Head of caudate nucleus (tissue), 42 donors: Measurements from ENCODE around the gene COL1A2.

ENCODE experiments used
- DNase-seq, 42 donors: peaks; one replicate each; pipeline versions ENCODE4 v3.0.0 to v3.0.0-alpha.2; 2020 to 2021; ENCODE audit warnings: mixed read lengths in 7 of 42
- intact Hi-C: fragments of 100-400 bp; cut with DNase I; formaldehyde crosslinking; loops from one replicate; pipeline ENCODE4 v1.15.0; 2022

Gene COL1A2

GRCh38 chr7:94401428-94401814 lies 6.7 kb downstream of the COL1A2 start:
- intact Hi-C loops = no loop called here
- no peak for DNase-seq

DNA sequence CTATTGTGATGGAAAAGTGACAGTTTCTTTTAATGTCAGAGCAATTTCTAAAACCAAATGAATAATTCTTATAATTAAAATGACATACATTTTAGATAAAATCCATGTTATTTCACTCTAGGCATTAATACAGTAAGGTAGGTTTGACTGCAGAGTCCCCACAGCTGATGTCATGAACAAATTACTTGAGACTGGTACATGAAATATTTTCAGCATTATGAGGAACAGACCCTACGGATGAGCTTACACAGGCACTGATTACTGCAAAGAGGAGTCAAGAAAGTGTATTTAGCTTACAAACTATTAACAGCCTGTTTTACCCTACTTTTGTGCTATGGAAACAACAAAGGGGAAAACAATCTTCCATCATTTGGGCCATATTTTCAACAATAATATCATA lies 8.9 kb downstream of the COL1A2 start:
- intact Hi-C loops = no loop called here
- DNase-seq = no peak

- no peak for DNase-seq
- intact Hi-C loops = no loop called here
Observed at GRCh38 chr7:94405506-94405905, 10.8 kb downstream of the COL1A2 start.

DNA sequence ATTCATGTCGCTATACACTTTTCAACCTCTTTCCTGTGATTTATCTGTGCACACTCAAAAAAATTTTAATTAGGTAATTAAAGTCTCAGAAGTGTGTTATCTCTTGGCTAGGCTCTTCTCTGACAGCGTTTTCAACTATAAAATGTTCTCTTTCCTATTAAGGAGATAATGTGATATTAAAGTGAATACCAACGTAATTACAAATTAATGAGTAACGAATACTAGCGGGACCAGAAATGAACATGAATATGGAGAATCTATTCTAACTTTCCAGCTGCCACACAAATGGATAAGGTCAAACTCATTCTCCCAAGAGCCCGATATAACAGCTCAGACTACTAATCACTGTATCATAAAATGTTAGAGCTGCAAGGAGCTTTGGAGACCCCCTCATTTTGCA lies 12.0 kb downstream of the COL1A2 start:
- DNase-seq = no peak
- intact Hi-C loops = no loop called here

- no peak for DNase-seq
- intact Hi-C loops = no loop called here
Observed at GRCh38 chr7:94409200-94409948, 14.7 kb downstream of the COL1A2 start.

DNA sequence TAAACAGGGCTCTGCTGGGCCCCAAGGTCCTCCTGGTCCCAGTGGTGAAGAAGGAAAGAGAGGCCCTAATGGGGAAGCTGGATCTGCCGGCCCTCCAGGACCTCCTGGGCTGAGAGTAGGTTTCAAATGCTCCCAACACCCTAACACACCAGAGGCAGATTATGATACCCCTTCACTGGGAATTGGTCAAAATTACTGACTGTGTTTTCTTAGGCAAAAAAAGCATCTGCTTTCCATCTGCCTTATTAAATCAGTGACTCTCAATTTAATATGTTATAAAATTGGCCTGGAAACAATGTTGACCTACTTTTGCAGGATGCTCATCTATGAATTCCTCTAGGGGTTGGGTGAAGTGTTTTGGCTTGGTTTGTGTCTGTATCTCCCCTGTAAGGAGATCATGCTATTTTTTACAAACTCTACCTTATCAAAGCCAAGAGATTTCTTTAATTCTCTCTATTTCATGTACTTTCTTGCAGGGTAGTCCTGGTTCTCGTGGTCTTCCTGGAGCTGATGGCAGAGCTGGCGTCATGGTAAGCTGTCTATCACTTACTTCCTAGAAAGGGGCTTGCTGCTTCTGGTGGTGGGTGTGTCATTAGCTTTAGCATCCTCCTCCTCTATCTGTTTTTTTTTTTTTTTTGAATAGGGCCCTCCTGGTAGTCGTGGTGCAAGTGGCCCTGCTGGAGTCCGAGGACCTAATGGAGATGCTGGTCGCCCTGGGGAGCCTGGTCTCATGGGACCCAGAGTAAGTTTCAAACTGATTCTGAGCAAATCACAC lies 15.9 kb downstream of the COL1A2 start:
- intact Hi-C loops = no loop called here
- no peak for DNase-seq

- no peak for DNase-seq
- intact Hi-C loops = no loop called here
Observed at GRCh38 chr7:94411188-94411466, 16.4 kb downstream of the COL1A2 start.

DNA sequence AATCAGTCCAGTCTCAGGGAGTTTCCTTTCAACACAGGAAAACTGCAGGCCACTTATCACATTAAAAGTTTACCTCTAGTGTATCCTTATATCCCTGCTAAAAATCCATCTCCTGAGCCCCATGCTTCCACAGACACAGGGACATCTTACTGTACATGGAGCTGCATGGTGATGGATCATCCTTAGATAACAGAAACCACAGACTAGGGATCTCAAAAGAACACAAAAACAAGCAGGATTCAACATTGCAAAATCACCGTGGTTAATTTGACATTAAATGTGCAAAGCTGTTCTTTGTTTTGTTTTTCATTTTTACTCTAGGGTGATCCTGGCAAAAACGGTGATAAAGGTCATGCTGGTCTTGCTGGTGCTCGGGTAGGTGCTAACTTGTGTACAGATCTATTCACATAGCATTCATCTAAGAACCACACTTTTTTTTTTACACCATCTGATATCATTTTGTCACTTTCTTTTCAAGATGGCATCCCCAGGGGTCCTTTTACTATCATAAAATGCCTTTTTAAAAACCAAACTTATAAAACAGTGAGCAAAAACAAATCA lies 18.1 kb downstream of the COL1A2 start:
- DNase-seq = no peak
- intact Hi-C loops = no loop called here

DNA sequence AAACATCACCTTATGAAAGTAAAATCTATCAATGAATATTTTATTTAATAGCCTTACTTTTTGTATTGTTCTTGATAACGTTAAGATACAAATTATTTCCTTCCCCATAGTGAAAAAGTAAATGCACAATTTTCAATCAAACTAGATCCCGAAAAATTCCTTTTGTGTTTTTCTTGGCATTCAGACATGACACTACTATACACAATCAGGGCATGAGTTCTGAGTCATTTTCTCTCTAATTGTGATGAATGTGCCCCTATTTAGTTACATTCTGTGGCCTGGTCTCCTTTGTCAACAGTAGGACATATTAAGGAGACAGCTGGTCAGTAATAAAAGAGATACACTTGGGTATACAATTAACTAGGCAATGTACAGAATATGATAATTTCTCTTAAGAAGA lies 19.8 kb downstream of the COL1A2 start:
- no peak for DNase-seq

DNA sequence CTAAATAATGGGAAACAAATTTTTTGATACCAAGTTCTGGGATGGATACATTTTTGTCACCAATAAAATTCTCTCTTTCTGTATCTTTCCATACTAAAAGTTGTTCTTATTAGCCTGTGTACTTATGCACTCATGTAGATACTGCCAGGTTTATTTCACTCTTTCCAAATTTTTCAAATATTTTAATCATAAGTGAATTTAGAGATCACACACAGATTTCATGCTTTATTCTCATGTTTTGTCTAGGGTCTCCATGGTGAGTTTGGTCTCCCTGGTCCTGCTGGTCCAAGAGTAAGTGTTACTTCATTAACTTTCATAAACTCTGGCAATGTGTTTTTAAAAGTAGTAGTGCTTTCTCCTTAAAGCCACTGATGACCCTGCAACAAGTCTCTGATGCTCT lies 20.3 kb downstream of the COL1A2 start:
- intact Hi-C loops = no loop called here
- no peak for DNase-seq

More for the DNA sequence above, 19.8 kb downstream of the COL1A2 start:
- intact Hi-C loops = no loop called here

- intact Hi-C loops = no loop called here
- no peak for DNase-seq
Observed at GRCh38 chr7:94417306-94417705, 22.6 kb downstream of the COL1A2 start.

DNA sequence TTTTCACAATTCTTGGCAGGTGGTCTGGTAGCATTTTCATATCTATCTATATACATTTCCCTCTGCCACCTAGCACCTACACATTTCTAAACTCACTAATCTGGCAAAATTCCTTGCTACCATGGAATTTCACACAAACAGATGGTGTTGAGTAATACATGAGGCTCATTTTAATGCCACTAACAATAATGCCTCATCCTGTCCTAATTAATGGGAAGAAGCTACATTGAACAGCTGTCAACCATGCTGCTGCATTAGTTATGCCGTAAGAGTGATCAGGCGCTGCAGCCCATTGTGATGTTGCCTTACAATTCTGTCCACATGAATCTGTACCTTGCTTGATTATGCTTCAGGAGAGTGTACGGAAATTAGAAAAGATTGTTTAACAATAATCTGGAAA lies 23.2 kb downstream of the COL1A2 start:
- intact Hi-C loops = no loop called here

DNA sequence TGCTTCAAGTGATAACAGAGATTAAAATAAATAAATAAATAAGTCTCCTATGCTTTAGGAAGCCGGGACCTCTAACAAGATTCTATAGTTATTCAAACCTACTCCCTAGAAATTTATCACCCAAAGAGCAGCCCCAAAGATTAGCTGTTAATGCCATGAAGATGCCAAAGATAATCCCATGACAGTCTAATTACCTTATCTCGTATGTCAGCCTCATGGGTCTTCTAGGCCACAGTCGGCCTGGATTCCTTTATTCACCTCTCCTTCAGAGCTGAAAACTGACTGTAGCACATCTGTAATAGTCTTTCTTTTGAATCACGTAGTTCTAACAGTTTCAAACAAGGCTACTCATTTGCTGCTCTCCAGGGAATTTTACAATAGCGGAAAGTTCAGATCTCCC lies 24.2 kb downstream of the COL1A2 start:
- intact Hi-C loops = no loop called here
- DNase-seq = no peak

More for the DNA sequence above, 23.2 kb downstream of the COL1A2 start:
- DNase-seq = no peak

DNA sequence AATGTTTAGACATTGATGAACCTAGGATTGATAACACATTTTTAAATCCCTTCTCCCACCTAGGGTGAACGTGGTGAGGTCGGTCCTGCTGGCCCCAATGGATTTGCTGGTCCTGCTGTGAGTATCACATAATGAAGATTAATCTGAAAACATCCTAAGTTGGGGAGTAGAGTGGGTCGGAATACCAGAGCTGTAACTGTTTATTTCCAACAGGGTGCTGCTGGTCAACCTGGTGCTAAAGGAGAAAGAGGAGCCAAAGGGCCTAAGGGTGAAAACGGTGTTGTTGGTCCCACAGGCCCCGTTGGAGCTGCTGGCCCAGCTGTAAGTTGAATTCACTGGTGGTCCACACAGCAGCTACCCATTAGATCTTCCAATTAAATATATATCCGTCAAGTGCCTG lies 25.6 kb downstream of the COL1A2 start:
- intact Hi-C loops = no loop called here
- DNase-seq = no peak

DNA sequence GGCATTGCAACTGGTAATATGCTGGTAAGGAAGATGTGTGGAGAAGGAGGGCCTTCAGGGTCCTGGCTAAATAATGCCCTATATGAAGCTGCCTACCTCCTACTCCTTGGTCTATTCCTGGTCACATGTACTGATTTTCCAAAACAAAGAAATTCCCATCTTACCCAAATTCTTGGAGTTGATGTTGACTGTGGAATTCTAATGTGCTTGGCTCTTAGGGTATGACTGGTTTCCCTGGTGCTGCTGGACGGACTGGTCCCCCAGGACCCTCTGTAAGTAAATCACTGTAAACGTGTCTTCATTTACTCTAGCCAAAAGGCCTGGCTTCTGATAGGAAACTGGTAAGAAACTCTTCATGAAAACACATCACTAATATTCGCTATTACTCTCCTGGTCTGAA lies 27.0 kb downstream of the COL1A2 start:
- intact Hi-C loops = no loop called here
- DNase-seq = no peak

DNA sequence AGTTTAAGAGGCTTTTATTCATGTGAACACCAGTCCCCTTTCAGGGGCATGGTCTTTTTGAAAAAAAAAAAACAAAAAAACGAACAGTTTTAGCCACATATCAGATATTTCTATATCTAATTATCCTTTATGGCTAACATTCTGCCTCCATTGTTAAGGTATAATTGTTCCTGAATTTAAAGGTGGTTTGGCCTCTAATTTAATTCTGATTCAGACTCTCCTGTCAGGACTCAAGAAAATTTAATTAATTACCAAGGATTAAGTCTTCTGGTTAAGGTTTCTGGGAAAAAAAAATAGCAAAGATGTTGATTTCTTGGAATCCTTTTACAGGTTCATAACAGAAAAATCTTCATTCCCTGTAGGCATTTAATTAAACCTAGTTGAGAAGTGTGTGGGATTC lies 27.4 kb downstream of the COL1A2 start:
- intact Hi-C loops = no loop called here
- no peak for DNase-seq

DNA sequence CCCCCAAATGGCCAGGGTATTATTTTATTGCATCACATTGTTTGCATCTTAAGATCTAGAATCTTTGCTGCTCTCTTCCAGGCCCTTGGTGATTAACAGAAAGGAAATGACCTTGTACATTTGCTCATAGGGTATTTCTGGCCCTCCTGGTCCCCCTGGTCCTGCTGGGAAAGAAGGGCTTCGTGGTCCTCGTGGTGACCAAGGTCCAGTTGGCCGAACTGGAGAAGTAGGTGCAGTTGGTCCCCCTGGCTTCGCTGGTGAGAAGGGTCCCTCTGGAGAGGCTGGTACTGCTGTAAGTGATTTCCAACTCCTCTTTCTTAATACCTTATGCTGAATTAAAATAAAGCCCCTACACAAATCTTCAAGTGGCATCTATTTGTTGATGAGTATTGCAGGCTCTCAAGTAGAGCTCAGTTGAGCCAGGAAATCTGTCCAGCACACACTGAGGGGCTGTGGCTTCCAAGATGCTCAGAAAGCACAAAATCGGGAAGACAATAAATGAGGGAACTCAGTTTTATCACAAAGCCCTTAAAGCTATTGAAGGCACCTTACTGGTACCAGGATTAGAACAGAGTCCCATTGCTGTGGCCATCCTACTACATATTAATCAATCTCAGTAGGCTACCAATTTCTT lies 28.2 kb downstream of the COL1A2 start:
- intact Hi-C loops = no loop called here
- no peak for DNase-seq

- no peak for DNase-seq
- intact Hi-C loops = no loop called here
Observed at GRCh38 chr7:94423863-94424735, 29.4 kb downstream of the COL1A2 start.

GRCh38 chr7:94425546-94425945 lies 30.9 kb downstream of the COL1A2 start:
- intact Hi-C loops = no loop called here
- DNase-seq = no peak
